BE2C (cell line): Measurements from ENCODE around the gene EPHA6.

ENCODE experiments used
- DNase-seq: peaks from one replicate; pipeline ENCODE4 v3.0.0-alpha.2; 2020
- H3K27me3 ChIP-seq: fragments of 250-450 bp; sonication (Bioruptor Pico); 2 replicates; pipeline ENCODE4 v1.5.1; 2020; ENCODE audit warnings: mild to moderate bottlenecking
- H3K36me3 ChIP-seq: fragments of 250-450 bp; sonication (Bioruptor Pico); 2 replicates; pipeline ENCODE4 v1.5.1; 2020; ENCODE audit warnings: mild to moderate bottlenecking
- H3K4me1 ChIP-seq: fragments of 250-450 bp; sonication (Bioruptor Pico); 2 replicates; pipeline ENCODE4 v1.5.1; 2020
- H3K4me3 ChIP-seq: 2 replicates; pipeline ENCODE4 v1.5.1; 2011; ENCODE audit warnings: low read depth, low read length
- H3K9me3 ChIP-seq: fragments of 250-450 bp; sonication (Bioruptor Pico); 2 replicates; pipeline ENCODE4 v1.5.1; 2020
- TF ChIP-seq, protein P1 (sequence below): IDR thresholded peaks from 2 replicates; pipeline ENCODE4 v1.5.1; 2012; ENCODE audit warnings: mild to moderate bottlenecking, low read depth, low read length

The EPHA6 gene

DNA sequence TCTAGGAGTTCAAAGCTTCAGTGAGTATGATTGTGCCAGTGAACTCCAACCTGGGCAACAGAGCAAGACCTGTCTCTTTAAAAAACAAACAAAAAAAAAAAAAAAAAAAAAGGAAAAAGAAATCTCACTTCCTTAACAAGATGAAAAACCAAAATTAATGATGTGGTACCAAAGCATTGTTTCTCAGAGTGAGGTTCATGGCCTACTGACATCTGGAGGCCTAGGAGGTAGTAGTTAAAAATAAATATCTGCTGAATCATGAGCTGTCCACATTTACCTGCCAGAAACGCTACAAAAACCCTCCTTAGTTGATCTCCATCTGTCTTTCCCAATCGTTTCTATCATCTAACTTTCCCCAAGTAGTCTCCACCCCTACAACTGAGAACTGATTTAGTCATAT, 51.2 kb downstream of the EPHA6 start:
- no peaks in the 10 kb centered on the region for H3K9me3 ChIP-seq
- H3K36me3 ChIP-seq: no peaks in the 10 kb centered on the region
- no peaks in the 10 kb centered on the region for H3K4me1 ChIP-seq
- no peak for DNase-seq
- no peaks in the 10 kb centered on the region for H3K27me3 ChIP-seq
- TF ChIP-seq, protein P1, sequence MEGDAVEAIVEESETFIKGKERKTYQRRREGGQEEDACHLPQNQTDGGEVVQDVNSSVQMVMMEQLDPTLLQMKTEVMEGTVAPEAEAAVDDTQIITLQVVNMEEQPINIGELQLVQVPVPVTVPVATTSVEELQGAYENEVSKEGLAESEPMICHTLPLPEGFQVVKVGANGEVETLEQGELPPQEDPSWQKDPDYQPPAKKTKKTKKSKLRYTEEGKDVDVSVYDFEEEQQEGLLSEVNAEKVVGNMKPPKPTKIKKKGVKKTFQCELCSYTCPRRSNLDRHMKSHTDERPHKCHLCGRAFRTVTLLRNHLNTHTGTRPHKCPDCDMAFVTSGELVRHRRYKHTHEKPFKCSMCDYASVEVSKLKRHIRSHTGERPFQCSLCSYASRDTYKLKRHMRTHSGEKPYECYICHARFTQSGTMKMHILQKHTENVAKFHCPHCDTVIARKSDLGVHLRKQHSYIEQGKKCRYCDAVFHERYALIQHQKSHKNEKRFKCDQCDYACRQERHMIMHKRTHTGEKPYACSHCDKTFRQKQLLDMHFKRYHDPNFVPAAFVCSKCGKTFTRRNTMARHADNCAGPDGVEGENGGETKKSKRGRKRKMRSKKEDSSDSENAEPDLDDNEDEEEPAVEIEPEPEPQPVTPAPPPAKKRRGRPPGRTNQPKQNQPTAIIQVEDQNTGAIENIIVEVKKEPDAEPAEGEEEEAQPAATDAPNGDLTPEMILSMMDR: no peak
- no peak overlapping the region for H3K4me3 ChIP-seq

DNA sequence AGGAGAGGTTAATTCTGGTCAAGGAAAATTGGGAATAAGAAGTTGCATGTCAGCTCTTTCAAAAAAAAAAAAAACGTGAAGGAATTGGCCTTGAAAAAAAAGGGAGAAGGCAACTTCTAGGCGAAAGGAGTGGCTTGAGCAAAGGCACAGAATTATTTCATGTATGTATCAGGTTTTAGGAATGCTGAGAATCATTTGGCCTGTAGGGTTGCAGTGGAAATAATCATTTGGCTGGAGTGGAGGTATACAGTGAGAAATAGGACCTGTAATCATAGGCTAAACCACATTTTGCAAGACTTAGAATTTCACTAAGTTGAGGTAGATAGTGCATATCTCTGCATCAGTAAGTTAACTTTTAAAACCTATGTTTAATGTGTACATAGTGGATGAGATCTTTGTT, 54.9 kb downstream of the EPHA6 start:
- H3K9me3 ChIP-seq: no peaks in the 10 kb centered on the region
- TF ChIP-seq, protein P1: no peak
- H3K4me3 ChIP-seq: no peak overlapping the region
- no peaks in the 10 kb centered on the region for H3K27me3 ChIP-seq
- no peak for DNase-seq
- H3K36me3 ChIP-seq: no peaks in the 10 kb centered on the region
- H3K4me1 ChIP-seq: no peaks in the 10 kb centered on the region

DNA sequence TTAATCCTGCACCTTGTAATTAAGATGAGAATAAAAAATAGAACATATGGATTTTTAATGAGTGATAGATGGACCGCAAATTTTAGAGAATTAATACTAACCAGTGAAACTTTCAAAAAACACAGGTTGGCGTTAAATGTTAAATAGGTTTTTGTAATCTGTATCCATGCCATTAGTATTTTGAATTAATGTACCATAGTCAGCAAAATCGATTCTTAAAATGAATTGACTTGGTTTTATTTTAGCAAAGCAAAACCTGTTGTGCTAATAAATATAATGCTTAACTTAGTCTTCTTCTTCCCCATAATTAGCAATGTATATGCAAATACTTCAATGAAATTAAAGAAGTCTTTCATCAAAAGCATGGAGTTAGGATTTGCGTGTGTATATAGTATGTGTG, 63.1 kb downstream of the EPHA6 start:
- Histone ChIP-seq H3K4me3 (no peak overlapping the region), H3K36me3 (no peaks in the 10 kb centered on the region), H3K9me3 (no peaks in the 10 kb centered on the region; the same call in 1 of the 2 replicates), H3K4me1 (no peaks in the 10 kb centered on the region), H3K27me3 (no peaks in the 10 kb centered on the region)
- DNase-seq: no peak
- TF ChIP-seq, protein P1: no peak

DNA sequence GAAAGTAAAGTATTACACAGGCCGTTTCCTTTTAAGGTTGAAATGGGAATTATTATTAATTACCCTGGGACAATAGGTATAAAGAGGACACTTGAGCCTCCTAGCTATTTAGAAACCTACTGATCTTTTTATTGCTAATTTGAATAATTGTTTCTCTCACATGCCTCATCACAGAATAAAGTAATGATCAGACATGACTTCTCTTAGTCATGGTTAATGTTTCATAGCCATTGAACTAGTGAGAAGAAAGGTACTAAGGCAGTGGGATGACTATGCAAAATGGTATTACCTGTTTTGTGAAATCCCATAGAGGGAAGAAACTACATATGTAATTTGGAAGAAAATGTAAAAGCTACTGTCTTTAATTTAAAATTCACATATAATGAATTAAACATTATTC, 85.6 kb downstream of the EPHA6 start:
- H3K27me3 ChIP-seq: no peaks in the 10 kb centered on the region
- H3K4me1 ChIP-seq: no peaks in the 10 kb centered on the region
- no peak overlapping the region for H3K4me3 ChIP-seq
- TF ChIP-seq, protein P1: no peak
- DNase-seq: no peak
- H3K36me3 ChIP-seq: no peaks in the 10 kb centered on the region
- H3K9me3 ChIP-seq: no peaks in the 10 kb centered on the region

DNA sequence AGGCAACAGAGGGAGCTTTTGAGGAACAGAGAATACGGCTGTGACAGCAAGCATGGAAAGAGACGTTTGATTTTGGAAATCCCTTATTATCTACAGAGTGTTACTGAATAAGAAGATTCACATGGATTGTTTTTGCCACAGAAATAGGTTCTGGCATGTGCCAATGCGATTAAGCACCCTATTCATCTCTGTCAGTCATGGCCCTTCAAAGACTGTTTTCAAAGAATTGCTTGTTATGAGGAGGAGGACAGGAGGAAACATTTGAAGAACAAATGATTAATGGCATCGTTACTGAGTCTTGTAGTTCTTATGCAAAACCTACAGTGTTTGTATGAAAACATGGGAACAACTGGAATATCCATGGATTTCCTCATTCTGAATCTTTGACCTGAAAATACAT, 86.2 kb downstream of the EPHA6 start:
- Histone ChIP-seq H3K27me3 (no peaks in the 10 kb centered on the region), H3K4me1 (no peaks in the 10 kb centered on the region), H3K36me3 (no peaks in the 10 kb centered on the region), H3K4me3 (no peak overlapping the region), H3K9me3 (no peaks in the 10 kb centered on the region)
- no peak for DNase-seq
- TF ChIP-seq, protein P1: no peak

DNA sequence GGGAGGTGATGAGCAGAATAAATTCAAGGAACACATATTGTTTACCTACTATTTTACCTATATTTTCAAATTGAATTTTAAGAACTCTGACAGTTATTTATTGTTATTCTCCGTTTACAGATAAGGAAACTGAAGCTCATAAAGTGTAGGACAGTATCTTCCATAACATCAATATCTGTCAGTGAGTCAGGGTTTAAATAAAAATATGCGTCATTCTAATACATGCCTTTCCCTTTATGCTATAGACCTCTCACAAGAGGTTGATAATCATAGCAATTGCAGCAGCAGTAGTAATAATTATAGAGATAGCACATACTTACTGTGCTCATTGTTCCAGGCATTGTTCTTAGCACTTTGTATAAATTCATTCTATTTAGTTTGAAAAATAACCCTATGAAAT, 101.1 kb downstream of the EPHA6 start:
- H3K27me3 ChIP-seq: no peaks in the 10 kb centered on the region
- no peak overlapping the region for H3K4me3 ChIP-seq
- TF ChIP-seq, protein P1: no peak
- no peaks in the 10 kb centered on the region for H3K36me3 ChIP-seq
- no peaks in the 10 kb centered on the region for H3K9me3 ChIP-seq
- H3K4me1 ChIP-seq: no peaks in the 10 kb centered on the region
- no peak for DNase-seq
